ENCODE data around the gene KRT10.

Gene KRT10

GRCh38 chr17:40801157-40801556, 21.3 kb downstream of the KRT10 start:
- DNase-seq = no peak

GRCh38 chr17:40800381-40800780, 22.0 kb downstream of the KRT10 start:
- no peak for DNase-seq

GRCh38 chr17:40799859-40800258, 22.6 kb downstream of the KRT10 start, which contains the start of gene KRT28:
TSS of gene KRT28 (minus strand) at chr17:40799959. CDS start at chr17:40799893, 66 bp downstream.
- DNase-seq = no peak

- no peak for DNase-seq
Measured at GRCh38 chr17:40796846-40797245, 25.6 kb downstream of the KRT10 start.

- DNase-seq = no peak
Measured at GRCh38 chr17:40795019-40795667, 27.3 kb downstream of the KRT10 start.

- DNase-seq = no peak
Measured at GRCh38 chr17:40794466-40794865, 27.9 kb downstream of the KRT10 start.

DNA sequence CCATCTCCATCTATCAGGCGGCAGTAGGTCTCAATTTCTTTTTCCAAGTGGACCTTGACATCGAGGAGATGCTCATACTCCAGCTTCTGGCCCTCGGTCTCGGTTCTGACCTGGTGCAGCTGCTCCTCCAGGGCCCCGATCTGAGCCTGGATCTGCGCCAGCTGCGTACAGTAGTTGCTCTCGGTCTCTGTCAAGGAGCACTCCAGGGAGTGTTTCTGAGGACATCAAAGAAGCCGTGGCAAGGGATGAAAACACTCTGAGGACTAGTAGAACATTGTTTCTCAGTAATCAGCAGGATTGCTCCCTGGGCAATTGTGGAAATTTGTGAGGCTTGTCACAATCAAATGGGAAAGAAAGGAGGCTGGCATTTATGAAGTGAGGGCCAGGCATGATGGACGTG, 28.6 kb downstream of the KRT10 start:
- DNase-seq = no peak

DNA sequence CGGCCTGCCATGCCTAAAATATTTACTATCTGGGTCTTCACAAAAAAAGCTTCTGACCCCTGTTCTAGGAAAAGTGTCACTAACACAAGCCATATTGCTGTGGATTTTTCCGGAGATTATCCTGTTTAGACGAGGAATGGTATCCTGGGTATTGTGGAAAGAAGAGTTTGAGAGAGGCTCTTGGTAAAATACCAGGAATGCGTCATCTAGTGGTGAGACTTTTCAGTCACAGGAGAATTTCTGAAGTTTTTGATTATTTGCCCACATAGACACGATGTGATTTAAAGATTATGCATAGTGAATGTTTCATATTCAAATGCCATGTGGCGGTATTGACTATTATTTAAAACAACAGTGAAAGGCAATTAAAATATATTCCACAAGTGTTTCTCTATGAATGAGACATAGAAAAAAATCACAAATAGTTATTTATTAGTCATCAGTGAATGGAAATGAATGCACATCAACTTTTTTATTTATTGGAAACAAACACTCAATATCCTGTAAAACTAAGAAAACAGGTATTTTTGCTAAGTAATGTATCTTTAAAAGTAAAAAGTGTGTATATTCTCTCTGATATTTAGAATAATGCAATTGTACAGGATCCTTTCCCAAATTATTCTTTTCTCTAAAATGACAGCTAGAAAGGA, 30.5 kb downstream of the KRT10 start:
- DNase-seq = no peak

- no peak for DNase-seq
Measured at GRCh38 chr17:40791111-40791510, 31.3 kb downstream of the KRT10 start.

DNA sequence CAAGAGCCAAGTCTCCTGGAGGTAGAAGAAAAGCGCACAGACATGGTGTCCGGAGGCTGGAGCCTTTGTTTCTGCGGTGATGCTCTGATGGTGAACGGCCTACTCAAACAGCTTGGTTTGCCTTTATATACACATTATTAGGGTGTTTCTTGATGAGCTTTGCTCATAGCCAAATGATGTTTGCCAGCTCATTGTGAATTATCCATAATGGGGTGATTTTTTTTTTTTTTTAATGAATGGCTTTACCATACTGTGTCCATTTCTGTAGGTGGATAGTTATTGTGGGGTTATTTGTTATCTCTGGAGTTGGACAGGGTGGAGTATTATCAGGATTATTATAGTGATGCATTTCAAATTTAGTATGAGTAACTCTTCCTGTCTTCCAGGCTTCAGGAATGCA, 40.0 kb downstream of the KRT10 start, which contains the start of gene KRT27:
Gene KRT27, minus strand, starts transcription at position 101 of the 400 bp plus-strand sequence. Its CDS starts 57 bp downstream, at position 44.
- no peak for DNase-seq

DNA sequence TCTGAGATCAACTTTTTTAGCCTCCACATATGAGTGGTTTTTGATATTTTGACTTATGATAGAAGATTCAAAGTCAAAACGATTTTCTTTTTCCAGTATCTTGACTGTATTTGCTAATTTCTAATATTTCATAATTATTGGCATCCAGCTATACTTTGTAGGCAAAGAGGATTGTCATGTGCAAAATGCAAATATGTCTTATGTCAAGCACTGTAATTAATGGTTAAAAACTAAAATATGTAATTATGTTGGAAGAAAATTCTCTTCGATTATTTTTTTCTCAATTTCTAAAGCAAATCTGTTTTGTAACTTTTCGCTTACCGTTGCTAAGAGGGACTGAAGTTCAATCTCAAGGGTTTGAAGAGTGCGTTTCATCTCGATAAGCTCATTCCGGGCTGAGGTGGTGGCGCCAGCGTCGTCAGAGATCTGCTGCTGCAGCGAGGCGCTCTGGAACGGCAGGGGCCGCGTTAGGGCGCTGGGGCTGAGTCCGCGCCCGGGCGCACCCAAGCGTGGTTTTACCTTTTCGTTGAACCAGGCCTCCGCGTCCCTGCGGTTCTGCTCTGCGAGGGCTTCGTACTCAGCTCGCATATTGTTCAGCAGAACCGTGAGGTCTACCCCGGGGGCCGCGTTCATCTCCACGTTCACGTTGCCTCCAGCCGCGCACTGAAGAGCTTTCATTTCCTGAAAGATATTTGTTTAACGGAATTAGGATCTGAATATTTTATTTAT, 43.1 kb downstream of the KRT10 start:
- DNase-seq = no peak

DNA sequence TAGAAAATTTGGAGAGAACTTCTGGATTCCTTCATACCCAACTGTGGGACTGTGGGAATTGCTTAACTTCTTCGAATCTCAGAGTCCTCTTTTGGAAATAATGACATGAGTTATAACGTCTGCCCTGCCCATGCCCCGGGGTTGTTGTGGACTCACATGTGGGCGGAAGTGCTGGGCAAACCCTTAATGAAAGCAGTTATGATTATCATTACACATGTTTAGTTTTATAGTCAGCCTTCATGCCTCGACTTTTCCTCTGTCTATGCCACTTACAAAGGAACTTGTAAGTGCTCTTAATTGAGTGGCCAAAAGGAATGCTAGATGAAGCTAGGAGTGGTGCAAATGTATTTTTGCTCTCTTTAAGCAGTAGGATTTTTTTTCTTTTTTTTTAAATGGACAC, 44.0 kb downstream of the KRT10 start:
- no peak for DNase-seq

DNA sequence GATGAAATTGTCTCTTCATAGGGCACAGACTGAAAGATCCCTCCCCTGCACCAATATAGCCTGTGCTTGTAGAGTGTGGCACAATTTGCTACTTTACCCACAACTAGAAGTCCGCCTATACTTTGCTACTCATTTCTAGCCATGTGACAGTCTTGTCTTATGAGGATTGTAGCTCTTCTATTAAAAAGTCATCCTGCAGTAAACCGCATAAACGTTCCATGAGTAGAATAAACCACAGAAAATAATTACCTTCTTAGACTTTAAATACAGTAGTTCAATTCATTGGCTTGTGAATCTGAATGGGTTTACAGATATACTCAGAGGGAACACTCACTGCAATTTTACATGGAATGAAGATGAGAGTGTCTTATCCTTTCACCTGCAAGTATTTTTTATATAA, 44.4 kb downstream of the KRT10 start:
- DNase-seq = no peak

GRCh38 chr17:40777459-40777858, 45.0 kb downstream of the KRT10 start:
- DNase-seq = no peak

- DNase-seq = no peak
Measured at GRCh38 chr17:40775945-40776344, 46.5 kb downstream of the KRT10 start.

DNA sequence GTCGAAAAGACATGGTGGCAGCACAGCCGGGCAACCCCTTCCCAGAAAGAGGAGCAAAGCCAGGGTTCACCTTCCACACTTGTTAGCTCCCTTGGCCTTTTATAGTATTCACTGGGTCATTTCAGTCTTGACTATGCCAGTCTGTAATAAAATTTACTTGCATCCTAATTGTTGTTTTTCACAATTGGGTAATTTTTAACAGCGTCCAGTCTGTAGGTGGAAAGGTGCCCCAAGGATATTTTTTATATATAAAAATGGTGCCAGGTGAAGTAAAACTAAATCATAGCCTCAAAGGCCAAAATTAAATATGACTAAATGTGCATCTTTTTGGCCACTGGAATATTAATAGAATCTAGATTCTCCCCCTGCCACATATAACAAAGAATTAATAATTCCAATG, 50.3 kb downstream of the KRT10 start, which contains the start of gene KRT26:
Gene KRT26, minus strand, starts transcription at position 101 of the 400 bp plus-strand sequence. Its CDS starts 88 bp downstream, at position 13.
- no peak for DNase-seq
